ENCODE measurements around the gene PRMT3.
"Not testable (repeated sequence)": the region's sequence is repeated elsewhere in the genome, so short reads cannot be mapped to it uniquely, and the experiment has no call there.

Gene PRMT3

DNA sequence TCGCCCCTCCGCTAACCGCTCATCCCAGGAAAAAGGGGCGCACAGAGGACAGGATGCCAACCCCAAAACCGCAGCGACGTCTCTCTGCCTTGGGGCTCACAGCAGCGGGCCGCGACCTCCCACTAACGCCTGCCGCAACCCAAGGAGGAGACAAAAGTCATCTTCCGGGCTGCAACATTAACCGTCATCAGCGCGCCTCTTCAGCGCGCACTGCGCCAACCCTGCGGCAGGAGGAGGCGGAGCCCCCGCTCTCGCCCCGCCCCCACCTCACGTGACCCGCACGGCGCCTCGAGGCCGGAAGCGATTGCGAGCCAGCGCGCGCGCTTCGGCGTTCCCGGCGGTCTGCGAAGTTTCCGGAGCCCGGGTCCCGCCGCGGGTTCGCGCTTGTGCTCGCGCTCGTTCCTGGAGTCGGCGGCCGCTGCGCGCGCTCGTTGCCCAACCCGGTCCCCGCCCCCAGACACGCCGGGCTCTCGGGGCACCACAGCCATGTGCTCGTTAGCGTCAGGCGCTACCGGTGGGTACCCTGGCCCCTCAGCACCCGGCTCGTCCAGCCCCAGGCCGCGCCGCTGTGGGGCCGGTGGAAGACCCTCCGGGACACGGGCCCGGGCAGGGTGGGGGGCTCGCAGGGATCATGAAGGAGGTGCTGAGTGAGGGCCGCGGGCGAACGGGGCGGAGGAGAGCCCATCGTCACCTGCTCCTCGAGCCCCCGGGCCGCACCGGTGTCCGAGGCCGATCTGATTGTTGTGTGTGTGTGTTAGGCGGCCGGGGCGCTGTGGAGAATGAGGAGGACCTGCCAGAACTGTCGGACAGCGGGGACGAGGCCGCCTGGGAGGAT lies at the start of gene PRMT3:
Gene PRMT3 (plus strand): TSS at position 456 of the 835 bp plus-strand sequence. CDS start 31 bp downstream, at position 487.
- DNase-seq: peak; percentile 84

- no peak for DNase-seq
Measured at GRCh38 chr11:20342347-20343141, 45.0 kb upstream of the PRMT3 start.

DNA sequence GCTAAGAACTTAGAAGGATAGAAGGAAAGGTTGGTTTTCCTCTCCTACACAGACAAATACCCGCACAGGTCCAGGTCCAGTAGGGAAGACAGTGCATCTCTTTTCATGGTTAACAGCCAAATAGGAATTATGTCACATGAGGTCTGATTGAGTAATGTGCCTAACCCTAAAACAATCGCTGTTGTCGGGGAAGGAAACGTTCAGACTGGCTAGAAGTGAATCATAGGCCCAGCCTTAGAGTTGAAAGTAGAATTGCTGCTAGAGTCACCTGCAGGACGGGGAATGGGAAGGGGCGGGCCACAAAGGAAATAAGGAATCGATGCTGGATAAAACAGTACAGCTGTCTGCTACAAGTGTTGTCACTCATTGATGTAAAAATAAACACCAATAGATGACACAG lies 36.4 kb upstream of the PRMT3 start:
- DNase-seq: no peak

DNA sequence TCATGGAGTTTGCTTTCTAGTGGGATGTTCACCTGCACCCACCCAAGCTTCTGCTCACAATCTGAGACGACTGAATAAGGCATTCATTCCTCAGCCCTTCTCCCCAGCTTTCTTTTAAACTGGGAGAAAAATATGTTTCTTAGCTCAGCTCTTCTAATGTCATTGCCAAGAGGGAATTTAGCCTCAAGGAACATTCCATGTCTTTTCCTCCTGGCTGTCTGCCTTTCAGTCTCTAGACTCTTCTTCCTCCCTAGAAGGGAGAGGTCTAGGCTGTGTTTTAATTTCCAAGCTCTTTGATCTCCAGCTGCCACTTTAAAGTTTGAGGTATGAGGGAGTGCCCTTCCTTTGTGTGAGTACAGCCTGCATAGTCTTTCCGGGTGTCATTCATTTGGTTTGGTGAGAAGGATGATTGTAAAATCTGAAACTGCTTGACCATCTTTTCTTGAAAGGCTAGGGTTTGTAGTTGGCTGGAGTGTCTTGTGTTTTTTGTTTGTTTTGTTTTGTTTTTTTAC lies 35.7 kb upstream of the PRMT3 start:
- DNase-seq: no peak

- peak; percentile 51 for DNase-seq
Measured at GRCh38 chr11:20353829-20354434, 33.6 kb upstream of the PRMT3 start.

- peak; percentile 0 for DNase-seq
Measured at GRCh38 chr11:20355221-20356219, 32.0 kb upstream of the PRMT3 start.

GRCh38 chr11:20357150-20357549 lies 30.4 kb upstream of the PRMT3 start:
- no peak for DNase-seq

GRCh38 chr11:20360650-20361049 lies 26.9 kb upstream of the PRMT3 start:
- no peak for DNase-seq

DNA sequence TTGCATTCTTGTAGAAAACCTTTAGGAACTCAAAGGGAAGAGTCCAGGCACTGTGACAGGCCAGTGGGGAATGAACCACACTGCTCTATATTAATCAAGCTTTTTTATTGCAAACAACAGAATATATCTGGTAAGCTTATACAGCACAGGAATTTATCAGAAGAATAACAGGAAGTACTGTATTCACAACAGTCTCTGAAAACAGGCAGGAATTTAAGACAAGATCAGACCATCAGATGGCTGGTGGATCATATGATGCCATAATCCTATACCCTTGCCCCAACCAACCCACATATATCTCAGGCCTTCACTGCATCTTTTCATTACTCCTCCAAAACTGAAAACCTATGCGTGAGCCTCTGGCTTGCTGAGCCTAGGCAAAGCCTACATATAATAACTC lies 25.0 kb upstream of the PRMT3 start:
- DNase-seq: no peak

DNA sequence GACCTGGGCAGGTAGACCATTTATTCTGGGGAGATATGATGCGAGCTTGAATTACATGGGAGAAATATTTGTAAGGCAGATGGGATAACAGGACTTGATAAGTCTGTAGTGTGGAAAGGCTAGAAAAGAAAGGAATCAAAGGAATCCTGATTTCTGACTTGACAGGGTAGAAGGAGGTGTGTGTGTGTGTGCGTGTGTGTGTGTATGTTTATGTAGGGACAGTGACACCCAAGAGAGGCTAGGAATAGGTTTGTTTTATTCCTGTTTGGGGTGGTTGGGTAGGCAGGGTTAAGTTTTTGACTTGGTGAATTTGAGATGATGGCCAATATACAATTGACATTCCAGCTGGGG lies 24.4 kb upstream of the PRMT3 start:
- no peak for DNase-seq

DNA sequence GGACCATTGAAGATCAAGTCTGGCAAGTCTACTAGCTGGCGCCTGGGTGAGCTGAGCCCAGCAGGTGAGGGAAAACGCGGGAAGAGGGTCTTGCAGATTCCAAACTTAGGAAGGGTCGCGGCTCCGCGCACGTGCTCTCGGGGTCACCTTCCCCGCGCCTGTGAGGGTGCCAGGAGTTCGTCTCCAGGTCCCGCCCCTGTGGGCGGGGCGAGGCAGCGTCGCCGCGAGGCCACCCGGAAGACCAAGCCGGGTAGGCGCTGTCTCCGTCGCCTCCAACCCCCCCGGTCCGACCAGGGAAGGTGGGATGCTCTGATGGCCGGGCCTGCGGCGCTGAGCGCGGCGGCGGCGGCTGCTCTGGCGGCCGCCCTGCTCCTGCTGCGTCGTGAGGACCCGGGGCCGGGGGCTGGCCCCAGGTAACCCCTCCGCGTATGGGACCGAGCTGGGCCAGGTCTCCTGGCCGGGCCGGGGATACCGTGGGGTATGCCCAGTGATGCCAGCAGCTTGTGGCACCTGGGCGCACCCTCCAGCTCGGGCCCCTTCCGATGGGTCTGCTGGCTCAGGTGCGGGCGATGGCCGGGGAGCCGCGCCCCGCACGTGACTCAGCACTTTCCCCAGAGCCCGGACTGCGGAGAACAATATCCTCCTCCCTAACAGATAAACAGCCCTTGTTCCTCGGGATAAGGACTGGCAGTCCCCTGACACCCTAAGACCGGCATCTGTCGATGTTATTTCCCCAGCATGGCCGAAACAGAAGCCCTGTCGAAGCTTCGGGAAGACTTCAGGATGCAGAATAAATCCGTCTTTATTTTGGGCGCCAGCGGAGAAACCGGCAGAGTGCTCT lies 23.8 kb upstream of the PRMT3 start, which contains the start of gene HTATIP2:
Gene HTATIP2 (plus strand): TSS at position 215 of the 841 bp plus-strand sequence. CDS start 524 bp downstream, at position 739.
- peak; percentile 43 for DNase-seq

DNA sequence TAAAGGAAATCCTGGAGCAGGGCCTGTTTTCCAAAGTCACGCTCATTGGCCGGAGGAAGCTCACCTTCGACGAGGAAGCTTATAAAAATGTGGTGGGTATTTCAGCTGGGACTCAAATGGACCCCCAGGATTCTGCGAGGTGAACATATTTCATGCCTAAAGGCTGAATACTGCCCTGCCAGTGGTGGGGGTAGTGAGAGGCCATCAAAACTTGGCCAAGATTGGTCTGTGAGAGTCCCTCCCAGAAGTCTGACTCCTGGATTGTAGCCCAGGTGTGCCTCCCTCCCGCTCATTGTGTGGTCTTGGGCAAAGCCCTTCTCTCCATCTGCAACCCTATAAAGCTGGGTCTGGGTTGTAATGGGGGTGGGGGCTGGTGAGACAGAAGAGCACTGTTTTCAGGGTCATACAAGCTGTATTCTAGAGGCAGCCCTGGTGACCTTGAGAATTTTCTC lies 23.1 kb upstream of the PRMT3 start:
- peak; percentile 1 for DNase-seq

GRCh38 chr11:20365465-20365864 lies 22.1 kb upstream of the PRMT3 start:
- DNase-seq: not testable (repeated sequence)

- no peak for DNase-seq
Measured at GRCh38 chr11:20367313-20367948, 20.1 kb upstream of the PRMT3 start.

GRCh38 chr11:20368438-20368837 lies 19.1 kb upstream of the PRMT3 start:
- no peak for DNase-seq

DNA sequence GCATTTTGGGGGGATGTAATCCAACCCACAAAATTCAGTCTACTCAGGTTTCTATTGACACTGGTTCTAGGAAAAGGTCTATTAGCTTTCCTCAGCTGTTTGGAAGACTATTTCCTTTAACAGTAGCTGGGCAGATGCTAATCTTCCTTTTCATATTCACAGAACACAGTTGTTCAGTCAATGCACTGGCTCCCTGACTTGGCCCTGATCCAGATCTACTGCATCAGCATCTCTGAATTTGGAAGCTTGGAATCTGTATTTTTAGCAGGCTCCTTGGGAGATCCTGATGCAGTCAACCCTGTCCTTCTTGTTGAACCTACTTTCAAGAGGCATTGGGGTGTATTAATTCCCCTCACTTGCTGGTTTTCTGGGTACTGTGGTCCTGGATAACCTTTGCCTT lies 17.7 kb upstream of the PRMT3 start:
- no peak for DNase-seq

GRCh38 chr11:20372081-20372626 lies 15.4 kb upstream of the PRMT3 start:
- no peak for DNase-seq

GRCh38 chr11:20373147-20373546 lies 14.4 kb upstream of the PRMT3 start:
- DNase-seq: no peak

DNA sequence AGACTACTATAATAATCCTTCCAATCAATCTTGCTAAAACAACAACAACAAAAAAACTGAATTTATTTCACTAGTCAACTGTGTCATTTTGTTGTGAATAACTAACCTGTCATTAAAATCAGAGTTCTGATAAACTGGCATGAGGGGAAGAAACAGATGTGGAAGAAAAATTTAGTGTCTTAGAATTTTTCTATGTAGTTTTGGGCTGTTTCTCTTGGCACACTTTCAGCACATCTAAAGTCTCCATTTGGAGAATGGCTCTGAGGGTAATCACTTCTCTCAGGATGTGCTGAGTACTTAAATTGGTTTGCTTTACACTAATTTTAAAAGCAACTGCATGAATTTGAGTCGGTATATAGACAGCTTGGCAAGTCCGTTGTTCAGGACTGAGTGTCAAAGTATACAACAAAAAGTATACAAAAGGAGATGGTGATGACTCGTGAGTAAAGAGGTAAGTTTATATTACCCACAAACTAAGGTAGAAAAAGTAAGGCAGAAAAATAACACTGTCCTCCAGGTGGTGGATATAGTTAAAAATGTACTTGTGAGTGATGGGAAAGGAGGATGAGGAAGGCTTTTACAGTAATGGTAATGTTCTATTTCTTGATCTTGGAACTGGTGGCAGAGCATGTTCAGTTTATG lies 13.8 kb upstream of the PRMT3 start:
- no peak for DNase-seq

All from NCI-H2171 treated with DMSO at 0.1 percent for 48 hours (cell line).